Smooth muscle cell (in vitro differentiated cells): ENCODE data around the gene AICDA. TPM values are rescaled to one million over a fixed set of nuclear protein-coding genes. Genes with fewer than 3 reads are reported as not detected.

Experiments
- polyA plus RNA-seq: library from polyadenylated mRNA; unstranded; fragments of >200 nt; fragmentation: Nextera tagmentation; extraction: Ambion mirVana; gene quantifications from 2 replicates; pipeline ENCODE4 v1.2.1, GENCODE V29; 2016
- small RNA-seq: library from RNA; depleted of rRNA; stranded (forward); fragments of <200 nt; gene quantifications from one replicate; pipeline ENCODE3, GENCODE V24; 2014
- total RNA-seq: library from RNA; depleted of rRNA; stranded (reverse); fragments of >200 nt; gene quantifications from 2 replicates; pipeline ENCODE4 v1.2.3, GENCODE V29; 2014

AICDA gene
- total and polyA plus RNA-seq, 2 experiments from 2014 or later, result not detected

Small RNA genes lying within 50 kb of the gene (small RNA-seq; reads per million reads assigned to genes)
- gene RF00019 (not detected), gene RF00564 (not detected)

Other genes starting within 250 kb of the AICDA start
- not detected in 2 replicates for gene CLEC6A, start 156.9 kb downstream of the AICDA start, total RNA-seq
- gene CLEC6A, start 156.9 kb downstream of the AICDA start, polyA plus RNA-seq, result not detected in 2 replicates
- gene CLEC4D, start 99.4 kb downstream of the AICDA start, total RNA-seq, result not detected in 2 replicates
- gene CLEC4D, start 99.4 kb downstream of the AICDA start, polyA plus RNA-seq, result not detected in 2 replicates
- gene CLEC4E, start 72.0 kb downstream of the AICDA start, total RNA-seq, result not detected in 2 replicates
- not detected in 2 replicates for gene CLEC4E, start 72.0 kb downstream of the AICDA start, polyA plus RNA-seq
- gene MFAP5, start 50.0 kb upstream of the AICDA start, total RNA-seq, result 96.5 and 120 TPM in 2 replicates
- gene MFAP5, start 50.0 kb upstream of the AICDA start, polyA plus RNA-seq, result 33.5 and 92.4 TPM in 2 replicates
- gene RIMKLB, start 85.1 kb upstream of the AICDA start, total RNA-seq, result 32.1 and 46.2 TPM in 2 replicates
- 11.9 and 20.7 TPM in 2 replicates for gene RIMKLB, start 85.1 kb upstream of the AICDA start, polyA plus RNA-seq
- gene A2ML1, start 209.8 kb upstream of the AICDA start, total RNA-seq, result 10.0 and 12.5 TPM in 2 replicates
- gene A2ML1, start 209.8 kb upstream of the AICDA start, polyA plus RNA-seq, result 1.5 and 2.4 TPM in 2 replicates